IMR-90 (cell line): ENCODE data around the gene TMPRSS11E. TPM values are rescaled to one million over a fixed set of nuclear protein-coding genes. Genes with fewer than 3 reads are reported as not detected.
"Not testable (repeated sequence)": the region's sequence is repeated elsewhere in the genome, so short reads cannot be mapped to it uniquely, and the experiment has no call there.

Experiments used
- ATAC-seq: fragments of 200-7000 bp; cut with Tn5 transposase; 2 replicates; pipeline ENCODE4 v1.9.1; 2020; ENCODE audit warnings: low read depth, mild to moderate bottlenecking, moderate library complexity
- BruUV-seq: library from RNA; stranded (reverse); fragments of 400-500 nt; replicated peaks from 2 replicates; lab custom pipeline; 2021; lab: Mats Ljungman, UMichigan
- CTCF ChIA-PET: fragments of 300-600 bp; formaldehyde crosslinking; extraction: SDS; loops from one replicate; lab custom pipeline; 2021; ENCODE audit warnings: antibody characterized with exemption; lab: Yijun Ruan, JAX
- POLR2A ChIA-PET: fragments of 300-600 bp; sonication (Branson Sonifier 250); formaldehyde crosslinking; loops from one replicate; lab custom pipeline; 2022; ENCODE audit warnings: antibody characterized with exemption; ENCODE audit not compliant: unreplicated experiment; lab: Charles Lee
- DNase-seq: peaks from one replicate; pipeline ENCODE4 v3.0.0; 2013
- H2AFZ ChIP-seq: replicated peaks from 2 replicates; pipeline ENCODE3; 2013; ENCODE audit warnings: low read length, mild to moderate bottlenecking; ENCODE audit not compliant: poor library complexity
- H2AK5ac ChIP-seq: 2 replicates; pipeline ENCODE4 v1.6.1; 2013; ENCODE audit warnings: low read depth, low read length, inconsistent platforms
- H2AK9ac ChIP-seq: replicated peaks from 2 replicates; pipeline ENCODE3; 2013; ENCODE audit warnings: mild to moderate bottlenecking, low read depth, low read length, moderate library complexity; ENCODE audit not compliant: poor library complexity
- H2BK120ac ChIP-seq: 2 replicates; pipeline ENCODE4 v1.6.1; 2013; ENCODE audit warnings: low read depth, low read length, inconsistent platforms
- H2BK15ac ChIP-seq: 3 replicates; pipeline ENCODE4 v1.6.1; 2013; ENCODE audit warnings: low read depth, low read length, inconsistent platforms
- H2BK20ac ChIP-seq: 2 replicates; pipeline ENCODE4 v1.6.1; 2013; ENCODE audit warnings: low read depth, mild to moderate bottlenecking, inconsistent platforms, low read length, moderate library complexity
- H2BK5ac ChIP-seq: 2 replicates; pipeline ENCODE4 v1.6.1; 2013; ENCODE audit warnings: mild to moderate bottlenecking, low read depth, low read length, inconsistent platforms; ENCODE audit not compliant: poor library complexity, severe bottlenecking
- H3K14ac ChIP-seq: replicated peaks from 2 replicates; pipeline ENCODE4 v1.6.1; 2013; ENCODE audit warnings: low read depth, low read length, inconsistent platforms
- H3K18ac ChIP-seq: 2 replicates; pipeline ENCODE4 v1.6.1; 2013; ENCODE audit warnings: low read depth, low read length, control low read depth
- H3K23ac ChIP-seq: 2 replicates; pipeline ENCODE4 v1.6.1; 2013; ENCODE audit warnings: low read depth, low read length, inconsistent platforms
- H3K27ac ChIP-seq: 2 replicates; pipeline ENCODE4 v1.5.1; 2013; ENCODE audit warnings: mild to moderate bottlenecking, control low read depth, low read length; ENCODE audit not compliant: insufficient read depth
- H3K27me3 ChIP-seq: 2 replicates; pipeline ENCODE4 v1.6.1; 2013; ENCODE audit warnings: low read length; ENCODE audit not compliant: control insufficient read depth, insufficient read depth
- H3K36me3 ChIP-seq: 2 replicates; pipeline ENCODE4 v1.6.1; 2013; ENCODE audit warnings: low read length, mixed read lengths; ENCODE audit not compliant: control insufficient read depth, insufficient read depth
- H3K4ac ChIP-seq: 2 replicates; pipeline ENCODE4 v1.6.1; 2013; ENCODE audit warnings: low read depth, low read length, inconsistent platforms
- H3K4me1 ChIP-seq: 2 replicates; pipeline ENCODE4 v1.6.1; 2013; ENCODE audit warnings: low read length, mixed read lengths; ENCODE audit not compliant: control insufficient read depth, insufficient read depth
- H3K4me2 ChIP-seq: 2 replicates; pipeline ENCODE4 v1.6.1; 2013; ENCODE audit warnings: low read depth, mild to moderate bottlenecking, control low read depth, low read length, moderate library complexity
- H3K4me3 ChIP-seq: 2 replicates; pipeline ENCODE4 v1.5.1; 2013; ENCODE audit warnings: low read depth, mild to moderate bottlenecking, control low read depth, low read length, moderate library complexity; ENCODE audit not compliant: insufficient read depth
- H3K56ac ChIP-seq: 2 replicates; pipeline ENCODE4 v1.6.1; 2013; ENCODE audit warnings: low read length, inconsistent platforms; ENCODE audit not compliant: insufficient read depth; ENCODE audit errors: extremely low read depth
- H3K79me1 ChIP-seq, 2 experiments: 2 replicates each; pipeline ENCODE4 v1.6.1; 2013; ENCODE audit warnings: low read length in 2 of 2, inconsistent platforms in 1 of 2, low read depth in 1 of 2
- H3K9ac ChIP-seq: 2 replicates; pipeline ENCODE4 v1.6.1; 2013; ENCODE audit warnings: low read depth, low read length, control low read depth
- H3K9me1 ChIP-seq: 2 replicates; pipeline ENCODE4 v1.6.1; 2013; ENCODE audit warnings: low read length, inconsistent platforms; ENCODE audit not compliant: insufficient read depth
- H3K9me3 ChIP-seq: 2 replicates; pipeline ENCODE4 v1.6.1; 2013; ENCODE audit warnings: low read length; ENCODE audit not compliant: control insufficient read depth, insufficient read depth
- H4K20me1 ChIP-seq: 2 replicates; pipeline ENCODE4 v1.6.1; 2013; ENCODE audit warnings: low read length, inconsistent platforms; ENCODE audit not compliant: insufficient read depth
- H4K5ac ChIP-seq: 2 replicates; pipeline ENCODE4 v1.6.1; 2013; ENCODE audit warnings: mild to moderate bottlenecking, low read depth, low read length, control low read depth
- H4K8ac ChIP-seq, 2 experiments: 2 replicates each; pipeline ENCODE4 v1.6.1; 2013; ENCODE audit warnings: low read depth in 2 of 2, low read length in 2 of 2, control low read depth in 1 of 2, inconsistent platforms in 1 of 2
- H4K91ac ChIP-seq: 2 replicates; pipeline ENCODE4 v1.6.1; 2013; ENCODE audit warnings: low read depth, low read length, inconsistent platforms; ENCODE audit not compliant: insufficient read depth
- WGBS, 2 experiments: methylation state at CpG; one replicate each; pipeline versions ENCODE4 v1.1.5 to v1.1.7; 2013; ENCODE audit warnings: missing lambda C conversion rate in 2 of 2; ENCODE audit not compliant: insufficient read length in 1 of 2; ENCODE audit errors: extremely low coverage in 2 of 2; 5-methylcytosine and 5-hydroxymethylcytosine counted together
- dilution Hi-C: fragments of 300-500 bp; cut with HindIII; formaldehyde crosslinking; loops from one replicate; pipeline ENCODE4 v1.14.3; 2018; ENCODE audit warnings: low sequenced_read_pairs; ENCODE audit not compliant: unreplicated experiment
- in situ Hi-C: fragments of 300-500 bp; cut with MboI; formaldehyde crosslinking; loops from 3 replicates; pipeline ENCODE4 v1.14.3; 2019; ENCODE audit warnings: low sequenced_read_pairs, inconsistent platforms, mixed read lengths
- intact Hi-C: fragments of 100-400 bp; cut with micrococcal nuclease; formaldehyde crosslinking; loops from 2 replicates; pipeline ENCODE4 v1.10.0; 2022
- polyA plus RNA-seq, 3 experiments: library from polyadenylated mRNA; depleted of rRNA; stranded (reverse); fragments of >200 nt; gene quantifications; 2 replicates each; pipeline ENCODE4 v1.2.3, GENCODE V29; 2012; ENCODE audit warnings: low replicate concordance in 1 of 3
- total RNA-seq: library from RNA; depleted of rRNA; stranded (reverse); fragments of >200 nt; gene quantifications from 2 replicates; pipeline ENCODE4 v1.2.3, GENCODE V29; 2012

The TMPRSS11E gene
- total and polyA plus RNA-seq, 2 of the 4 experiments (the other 2 are of a cell fraction), result not detected

- H2AK5ac ChIP-seq, H3K4me1 ChIP-seq: not testable (repeated sequence)
Measured at GRCh38 chr4:68505452-68505851, 58.2 kb downstream of the TMPRSS11E start.

More at GRCh38 chr4:68505452-68505851, 58.2 kb downstream of the TMPRSS11E start:
- POLR2A ChIA-PET, H3K56ac ChIP-seq, intact Hi-C loops, dilution Hi-C loops, H3K9ac ChIP-seq, H2AFZ ChIP-seq, H3K27ac ChIP-seq, H3K23ac ChIP-seq, H3K14ac ChIP-seq, H3K9me3 ChIP-seq, H3K4me3 ChIP-seq, BruUV-seq, H4K20me1 ChIP-seq, H3K4me2 ChIP-seq, H3K27me3 ChIP-seq, H3K79me1 ChIP-seq, H3K36me3 ChIP-seq, H4K8ac ChIP-seq, H4K91ac ChIP-seq, ATAC-seq, H2BK20ac ChIP-seq, H4K5ac ChIP-seq, H2BK120ac ChIP-seq, H2BK5ac ChIP-seq, H3K4ac ChIP-seq, H2BK15ac ChIP-seq, H3K9me1 ChIP-seq, H2AK9ac ChIP-seq, CTCF ChIA-PET, DNase-seq, H3K18ac ChIP-seq: not testable (repeated sequence)
- WGBS, 2 experiments, result no CpG with 5 or more reads among the region's 1 CpG
- in situ Hi-C loops, result loop anchor here (25.0 kb wide), 1 partner anchor 132 kb away; no protein-coding TSS in a partner anchor
